HFF-Myc (cell line): ENCODE results near the gene TAOK1.
A peak's percentile ranks its signal among the peaks of the same experiment; 100 is the strongest.

Experiments used
- DNase-seq: peaks from one replicate; pipeline ENCODE4 v3.0.0-alpha.2; 2011; ENCODE audit warnings: low read depth; ENCODE audit errors: extremely low read depth
- H3K4me3 ChIP-seq: replicated peaks from 2 replicates; pipeline ENCODE4 v1.5.1; 2011; ENCODE audit warnings: low read depth, mild to moderate bottlenecking, control low read depth, low read length
- TF ChIP-seq, protein P1 (sequence below): IDR thresholded peaks from 2 replicates; pipeline ENCODE4 v1.5.1; 2012; ENCODE audit warnings: mild to moderate bottlenecking, low read depth, low read length, control low read depth; ENCODE audit errors: missing control alignments

Gene TAOK1

DNA sequence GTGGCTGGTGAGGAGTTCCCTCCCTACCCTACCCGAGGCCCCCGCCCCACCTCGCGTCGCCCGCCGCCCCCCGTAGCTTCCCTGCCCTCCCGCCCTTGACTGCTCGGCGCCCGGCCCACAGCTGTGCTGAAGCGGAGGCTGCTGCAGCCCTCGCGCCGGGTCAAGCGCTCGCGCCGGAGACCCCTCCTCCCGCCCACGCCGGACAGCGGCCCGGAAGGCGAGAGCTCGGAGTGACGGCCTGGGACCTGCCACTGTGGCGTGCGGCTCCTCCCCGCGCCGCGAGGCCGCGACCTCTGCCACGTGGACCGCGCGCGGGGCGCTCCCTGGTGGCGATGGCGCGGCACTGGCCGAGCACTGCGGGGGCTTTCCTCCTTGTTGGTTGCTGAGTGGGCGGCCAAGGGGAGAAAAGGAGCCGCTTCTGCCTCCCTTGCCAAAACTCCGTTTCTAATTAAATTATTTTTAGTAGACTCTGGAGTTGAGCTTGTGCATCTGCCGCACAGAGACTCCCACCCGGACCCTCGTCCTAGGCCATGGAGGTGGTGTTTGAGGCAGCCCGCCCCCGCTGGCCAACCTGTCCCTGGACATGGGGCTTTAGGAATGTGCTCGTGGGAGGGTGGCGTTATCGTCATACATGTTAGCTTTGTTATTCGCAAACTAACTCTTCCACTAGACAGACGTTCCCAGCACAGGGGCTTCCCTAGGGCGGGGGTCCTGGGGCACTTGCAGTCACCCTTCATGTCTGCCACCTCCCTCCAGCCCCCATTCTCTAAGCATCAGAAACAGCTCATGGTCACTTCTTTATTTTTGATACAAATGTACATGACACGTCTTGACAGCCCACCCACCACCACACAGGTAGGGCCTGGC, 182.8 kb downstream of the TAOK1 start:
- TF ChIP-seq, protein P1, sequence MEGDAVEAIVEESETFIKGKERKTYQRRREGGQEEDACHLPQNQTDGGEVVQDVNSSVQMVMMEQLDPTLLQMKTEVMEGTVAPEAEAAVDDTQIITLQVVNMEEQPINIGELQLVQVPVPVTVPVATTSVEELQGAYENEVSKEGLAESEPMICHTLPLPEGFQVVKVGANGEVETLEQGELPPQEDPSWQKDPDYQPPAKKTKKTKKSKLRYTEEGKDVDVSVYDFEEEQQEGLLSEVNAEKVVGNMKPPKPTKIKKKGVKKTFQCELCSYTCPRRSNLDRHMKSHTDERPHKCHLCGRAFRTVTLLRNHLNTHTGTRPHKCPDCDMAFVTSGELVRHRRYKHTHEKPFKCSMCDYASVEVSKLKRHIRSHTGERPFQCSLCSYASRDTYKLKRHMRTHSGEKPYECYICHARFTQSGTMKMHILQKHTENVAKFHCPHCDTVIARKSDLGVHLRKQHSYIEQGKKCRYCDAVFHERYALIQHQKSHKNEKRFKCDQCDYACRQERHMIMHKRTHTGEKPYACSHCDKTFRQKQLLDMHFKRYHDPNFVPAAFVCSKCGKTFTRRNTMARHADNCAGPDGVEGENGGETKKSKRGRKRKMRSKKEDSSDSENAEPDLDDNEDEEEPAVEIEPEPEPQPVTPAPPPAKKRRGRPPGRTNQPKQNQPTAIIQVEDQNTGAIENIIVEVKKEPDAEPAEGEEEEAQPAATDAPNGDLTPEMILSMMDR = peak; percentile 64
- H3K4me3 ChIP-seq = no peak overlapping the region
- DNase-seq = no peak

DNA sequence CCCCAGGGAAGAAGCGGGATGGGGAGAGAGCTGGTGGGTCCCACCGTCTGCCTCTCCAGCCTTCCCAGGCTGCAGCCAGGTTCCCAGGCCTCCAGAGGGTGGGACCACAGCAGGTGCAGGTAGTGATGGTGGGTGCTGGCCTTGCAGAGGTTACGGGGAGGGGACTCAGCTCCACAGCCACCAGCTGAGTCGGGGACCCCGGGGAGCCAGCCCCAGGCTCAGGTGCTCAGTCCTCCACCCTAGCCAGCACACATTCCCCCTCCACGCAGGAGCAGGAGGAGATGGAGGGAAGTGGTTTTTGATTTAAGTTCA, 183.4 kb downstream of the TAOK1 start:
- TF ChIP-seq, protein P1 = no peak
- H3K4me3 ChIP-seq = no peak overlapping the region
- no peak for DNase-seq

DNA sequence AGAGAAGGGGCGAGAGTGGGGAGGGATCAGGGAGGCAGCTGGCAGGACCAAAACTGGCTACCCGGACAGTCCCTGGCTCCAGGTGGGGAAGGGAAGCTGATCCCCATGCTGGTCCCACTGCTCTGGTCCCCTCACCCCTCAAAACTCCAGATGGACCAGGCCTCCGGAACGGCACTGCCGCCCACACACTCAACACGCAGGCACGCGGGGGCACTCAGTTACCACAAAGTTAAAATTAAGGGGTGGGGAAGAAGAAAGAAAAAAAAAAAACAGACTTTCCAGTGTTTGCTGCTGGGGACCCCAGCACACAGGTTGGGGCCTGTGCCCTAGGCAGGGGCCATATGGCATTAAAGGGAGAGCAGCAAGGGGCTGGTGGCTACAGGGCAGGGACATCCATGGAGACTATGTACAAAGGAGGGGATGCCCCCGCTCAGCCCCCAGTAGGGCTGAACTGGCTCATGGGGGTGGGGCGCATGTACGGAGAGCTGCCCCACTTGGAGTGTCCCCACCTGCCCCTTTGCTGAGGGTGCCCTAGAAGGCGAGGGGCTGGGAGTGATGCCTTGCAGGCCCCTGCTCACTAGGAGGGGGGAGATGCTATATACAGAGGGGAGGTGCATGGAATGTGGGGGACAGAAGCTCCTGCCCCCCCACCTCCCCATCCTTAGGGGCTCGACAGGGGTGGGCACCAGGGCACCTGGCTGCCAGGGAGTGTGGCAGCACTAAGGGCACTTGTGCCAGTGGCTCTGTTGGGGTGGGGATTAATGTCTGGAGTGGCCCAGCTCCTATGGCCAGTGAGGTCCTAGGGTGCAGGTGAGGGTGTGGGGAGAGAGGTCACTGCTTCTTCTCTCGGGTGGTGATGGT, 183.9 kb downstream of the TAOK1 start:
- DNase-seq = no peak
- TF ChIP-seq, protein P1 = no peak
- H3K4me3 ChIP-seq = no peak overlapping the region

DNA sequence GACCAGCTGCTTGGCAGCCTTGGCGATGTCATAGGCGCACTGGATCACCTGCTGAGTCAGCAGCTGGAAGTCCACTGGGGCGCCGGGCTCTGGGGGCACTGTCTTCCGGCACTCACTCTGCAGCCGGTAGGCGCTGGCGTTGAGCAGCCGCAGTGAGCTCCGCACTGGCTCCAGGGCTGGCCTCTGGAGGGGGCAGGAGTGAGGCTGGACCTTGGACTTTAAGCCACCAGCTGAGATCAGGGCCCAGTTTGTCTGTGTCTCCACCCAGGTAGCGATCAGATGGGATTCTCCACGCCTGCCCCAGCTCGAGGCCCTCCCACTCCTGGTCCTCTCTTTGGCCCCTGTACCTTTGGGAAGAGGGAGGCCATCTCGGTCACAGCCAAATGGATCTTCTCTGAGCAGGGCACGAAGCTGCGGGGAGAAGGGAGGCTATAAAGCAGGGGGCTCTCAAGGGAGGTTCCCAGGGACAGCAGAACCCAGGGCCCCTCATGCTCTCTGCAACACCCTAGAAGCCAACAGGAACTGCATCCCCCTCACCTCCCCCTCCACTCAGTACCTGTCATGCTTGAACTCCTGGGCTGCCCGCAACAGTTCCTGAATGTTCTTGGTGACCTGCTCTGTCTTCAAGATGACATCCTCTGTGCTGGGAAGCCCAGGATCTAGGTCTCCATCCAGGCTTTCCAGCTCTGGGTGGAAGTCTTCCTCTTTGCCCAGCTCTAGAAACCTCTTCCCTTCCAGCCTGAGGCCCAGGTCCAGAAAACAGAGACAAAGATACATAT, 184.8 kb downstream of the TAOK1 start:
- TF ChIP-seq, protein P1 = no peak
- DNase-seq = no peak
- H3K4me3 ChIP-seq = no peak overlapping the region

DNA sequence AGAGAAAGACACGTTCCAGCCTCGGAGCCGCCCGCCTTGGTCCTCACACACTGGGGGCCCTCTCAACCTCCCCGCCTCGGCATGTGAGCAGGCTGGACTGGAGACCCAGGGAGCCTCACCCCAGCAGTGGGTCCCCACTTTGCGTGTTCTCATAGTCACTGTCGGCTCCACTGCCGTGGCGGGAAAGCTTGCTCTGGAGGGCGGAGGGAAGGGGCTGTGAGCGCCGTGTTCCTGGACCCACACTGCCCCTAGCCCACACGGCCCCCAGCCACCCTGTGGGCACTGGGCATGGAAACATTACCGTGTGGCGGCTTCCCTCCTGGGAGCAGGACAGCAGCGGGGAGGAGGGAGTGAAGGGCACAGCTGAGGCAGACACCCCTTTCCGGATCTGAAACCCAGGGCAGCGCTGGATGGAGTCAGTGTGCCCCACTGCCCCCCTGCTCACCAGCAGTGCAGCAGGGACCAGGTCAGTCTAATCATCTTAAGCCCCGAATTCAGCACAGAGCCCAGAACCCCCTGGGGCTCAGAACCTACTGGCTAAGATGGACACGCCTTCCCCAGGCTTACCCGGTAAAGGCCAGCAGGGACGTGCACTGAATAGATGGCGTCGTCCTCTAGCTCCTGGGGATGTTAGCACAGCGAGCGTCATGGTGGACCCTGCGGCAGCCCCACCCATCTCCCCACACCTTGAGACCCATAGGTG, 185.5 kb downstream of the TAOK1 start:
- no peak overlapping the region for H3K4me3 ChIP-seq
- no peak for DNase-seq
- TF ChIP-seq, protein P1 = no peak
